ENCODE data around the gene MET.
"Not testable (repeated sequence)": the region's sequence is repeated elsewhere in the genome, so short reads cannot be mapped to it uniquely, and the experiment has no call there.

The MET gene

GRCh38 chr7:116812860-116813259 lies 140.9 kb downstream of the MET start:
- FAIRE-seq, result no peak

GRCh38 chr7:116813371-116813770 lies 141.4 kb downstream of the MET start:
- FAIRE-seq, result not testable (repeated sequence)

DNA sequence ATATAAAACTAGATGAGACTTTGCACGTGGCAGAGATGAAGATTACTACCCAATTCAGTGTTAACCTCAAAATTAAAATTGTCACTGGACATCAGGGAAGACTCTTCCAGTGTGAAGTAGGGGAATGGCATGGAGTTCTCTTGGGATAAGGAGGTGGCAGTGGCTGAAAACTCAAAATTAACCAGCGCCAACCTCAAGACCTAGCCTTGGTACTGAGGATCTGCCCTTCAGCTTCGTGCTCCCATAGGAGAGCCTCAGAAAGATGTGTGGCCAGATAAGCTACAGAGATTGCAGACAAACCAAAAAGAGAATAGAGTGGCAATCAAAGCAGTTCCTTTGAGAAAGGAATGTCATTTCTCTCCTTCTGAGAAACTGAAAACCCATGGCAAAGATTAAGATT lies 143.0 kb downstream of the MET start:
- FAIRE-seq, result no peak

- no peak for FAIRE-seq
Observed at GRCh38 chr7:116820149-116820548, 148.2 kb downstream of the MET start.

- FAIRE-seq, result not testable (repeated sequence)
Observed at GRCh38 chr7:116821647-116822046, 149.7 kb downstream of the MET start.

DNA sequence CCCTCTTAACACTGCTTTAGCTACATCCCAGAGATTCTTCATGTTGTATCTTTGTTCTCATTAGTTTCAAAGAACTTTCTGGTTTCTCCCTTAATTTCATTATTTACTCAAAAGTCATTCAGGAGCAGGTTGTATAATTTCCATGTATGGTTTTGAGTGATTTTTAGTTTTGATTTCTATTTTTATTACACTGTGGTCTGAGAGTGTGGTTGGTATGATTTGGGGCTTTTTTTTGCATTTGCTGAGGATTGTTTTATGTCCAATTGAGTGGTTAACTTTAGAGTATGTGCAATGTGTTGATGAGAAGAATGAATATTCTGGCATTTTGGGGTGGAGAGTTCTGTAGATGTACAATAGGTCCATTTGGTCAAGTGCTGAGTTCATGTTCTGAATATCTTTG lies 152.5 kb downstream of the MET start:
- no peak for FAIRE-seq

DNA sequence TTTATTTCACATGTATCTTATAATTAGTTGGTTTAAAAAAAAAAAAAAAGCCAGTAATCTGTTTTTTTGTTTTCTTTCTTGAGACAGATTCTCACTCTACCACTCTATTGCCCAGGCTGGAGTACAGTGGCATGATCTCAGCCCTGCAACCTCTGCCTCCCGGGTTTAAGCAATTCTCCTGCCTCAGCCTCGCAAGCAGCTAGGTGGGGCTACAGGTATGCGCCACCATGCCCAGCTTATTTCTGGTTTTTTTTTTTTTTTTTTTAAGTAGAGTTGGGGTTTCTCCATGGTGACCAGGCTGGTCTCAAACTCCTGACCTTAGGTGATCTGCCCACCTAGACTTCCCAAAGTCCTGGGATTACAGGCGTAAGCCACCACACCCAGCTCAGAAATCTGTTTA lies 156.3 kb downstream of the MET start:
- no peak for FAIRE-seq

- FAIRE-seq, result no peak
Observed at GRCh38 chr7:116829041-116829440, 157.0 kb downstream of the MET start.

- FAIRE-seq, result no peak
Observed at GRCh38 chr7:116829493-116829892, 157.5 kb downstream of the MET start.

DNA sequence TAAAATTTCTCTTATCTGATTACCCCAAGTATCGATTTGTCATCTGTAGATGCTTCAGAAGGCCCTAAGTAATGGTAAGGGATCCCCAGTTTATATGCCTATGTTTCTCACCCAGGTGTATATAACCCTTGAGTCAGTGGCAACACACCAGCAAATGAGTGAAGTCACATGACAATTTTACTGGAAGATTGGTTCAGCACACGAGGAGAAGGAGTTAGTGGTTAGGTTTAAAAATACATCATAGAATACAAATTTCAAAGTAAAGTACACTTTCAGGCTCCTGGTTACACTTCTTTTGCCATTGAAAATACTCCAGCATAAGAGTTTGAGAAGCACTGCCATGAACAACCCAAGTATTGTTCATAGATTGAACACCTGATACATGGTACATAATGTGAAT lies 160.7 kb downstream of the MET start:
- no peak for FAIRE-seq

GRCh38 chr7:116834815-116835504 lies 163.0 kb downstream of the MET start:
- FAIRE-seq, result no peak

GRCh38 chr7:116836048-116836447 lies 164.1 kb downstream of the MET start:
- no peak for FAIRE-seq

- FAIRE-seq, result no peak
Observed at GRCh38 chr7:116836911-116837310, 164.9 kb downstream of the MET start.

GRCh38 chr7:116837586-116837985 lies 165.6 kb downstream of the MET start:
- FAIRE-seq, result no peak

GRCh38 chr7:116840256-116840655 lies 168.3 kb downstream of the MET start:
- no peak for FAIRE-seq

DNA sequence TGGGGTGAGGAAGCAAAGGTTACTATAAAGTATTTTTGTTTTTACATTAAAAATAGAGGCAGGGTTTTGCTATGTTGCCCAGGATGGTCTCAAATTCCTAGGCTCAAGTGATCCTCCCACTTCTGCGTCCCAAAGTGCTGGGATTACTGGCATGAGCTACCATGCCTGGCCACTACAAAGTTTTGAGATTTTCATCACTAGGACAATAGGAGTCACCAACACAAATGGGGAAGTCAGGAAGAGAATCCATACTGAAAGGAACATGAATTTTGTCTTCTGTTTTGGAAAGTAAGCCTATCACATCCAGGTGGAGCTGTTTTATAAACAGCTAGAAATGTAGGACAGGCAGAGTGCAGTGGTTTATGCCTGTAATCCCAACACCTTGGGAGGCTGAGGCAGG lies 170.4 kb downstream of the MET start:
- FAIRE-seq, result no peak

- FAIRE-seq, result no peak
Observed at GRCh38 chr7:116843378-116843777, 171.4 kb downstream of the MET start.

Data from islet of Langerhans (tissue), 1 donor.